ENCODE data around the gene ZNF654. TPM values are rescaled to one million over a fixed set of nuclear protein-coding genes. Genes with fewer than 3 reads are reported as not detected.
A peak's percentile ranks its signal among the peaks of the same experiment; 100 is the strongest.

ZNF654 gene
- total RNA-seq (2014; rRNA removed; shearing (Covaris generic)): 5.4 and 5.6 TPM in 2 replicates
- 13.3 and 18.5 TPM in 2 replicates for total RNA-seq (2022)
- percentile 86 among the genes with signal in this experiment for Bru-seq, nascent RNA
- percentile 61 among the genes with signal in this experiment for BruChase-seq, experiment 1, labeled RNA remaining after a 6-hour chase
- percentile 70 among the genes with signal in this experiment for BruChase-seq, experiment 2, labeled RNA remaining after a 2-hour chase
- long read RNA-seq, full-length matches to known transcripts: 10 of 71 reads
- long read RNA-seq, partial matches to known transcripts: 4 of 71 reads
- long read RNA-seq, other reads (novel, unspliced or antisense): 57 of 71 reads

- no TSS peak for BruUV-seq (replicated peaks)
- Histone ChIP-seq H3K9me2 (ENCODE audit: insufficient read depth, low read length) (no peaks in the 10 kb centered on the region), H4K20me1 (ENCODE audit: insufficient read depth, low read length) (peaks cover 14% of the 10 kb centered on the region; the same call in 1 of the 2 replicates), H3K27ac (ENCODE audit: low read depth, low read length, poor library complexity, severe bottlenecking) (peak within 1 kb of the TSS; percentile 68), H3K4me2 (ENCODE audit: low read length) (peak within 1 kb of the TSS; percentile 91), H3K79me2 (ENCODE audit: insufficient read depth, low read depth, low read length) (peaks cover 82% of the 10 kb centered on the region), H3K9me3 (ENCODE audit: low read length) (no peaks in the 10 kb centered on the region), H3K4me1 (ENCODE audit: insufficient read depth, low read length, poor library complexity, severe bottlenecking) (peaks cover 29% of the 10 kb centered on the region), H3K36me3 (ENCODE audit: insufficient read depth, low read length) (peaks cover 40% of the 10 kb centered on the region), H2AFZ (ENCODE audit: low read length) (peak within 1 kb of the TSS; percentile 72), H3K4me3 (ENCODE audit: low read depth, low read length, poor library complexity, severe bottlenecking) (peak within 1 kb of the TSS; percentile 84)
- intact Hi-C loops (cut with micrococcal nuclease; ENCODE audit: unreplicated experiment): loop anchor here (1.0 to 5.0 kb wide), 2 partner anchors 54 to 92 kb away; no protein-coding TSS in a partner anchor
- POLR2A ChIA-PET: interaction anchor here (0.6 to 2.1 kb wide), 16 partner anchors 10 to 375 kb away, joined by 3 to 20 read pairs (median 4); partner anchors contain the start of gene C3orf38
- DNase-seq (ENCODE audit: low spot score): peak; percentile 98
- CTCF ChIA-PET (ENCODE audit: unreplicated experiment): interaction anchor here (0.5 to 0.7 kb wide), 2 partner anchors 27 to 64 kb away, joined by 3 to 6 read pairs; no protein-coding TSS in a partner anchor
- TF ChIP-seq CTCF (conservative IDR thresholded peaks at IDR 0.05; ENCODE audit: low read length): no peak
- no peak for TF ChIP-seq EZH2phosphoT487 (IDR thresholded peaks at IDR 0.05; ENCODE audit: borderline replicate concordance, low read depth, low read length)
These were observed at the start of gene ZNF654, which contains the start of gene CGGBP1 for GRCh38 chr3:88058581-88059379. Gene ZNF654 (plus strand): TSS chr3:88059255. CDS start chr3:88059320, 65 bp downstream. Gene CGGBP1 (minus strand): TSS chr3:88059005. CDS start chr3:88055976, 3,029 bp downstream.

- ChIA-PET POLR2A (interaction anchor here (0.9 to 1.2 kb wide), 2 partner anchors 102 to 224 kb away, joined by 3 read pairs; no protein-coding TSS in a partner anchor), CTCF (ENCODE audit: unreplicated experiment) (no interaction called here)
- Histone ChIP-seq H3K27ac (ENCODE audit: low read depth, low read length, poor library complexity, severe bottlenecking) (no peak overlapping the region), H2AFZ (ENCODE audit: low read length) (no peak overlapping the region), H3K36me3 (ENCODE audit: insufficient read depth, low read length) (no peaks in the 10 kb centered on the region), H3K4me2 (ENCODE audit: low read length) (no peak overlapping the region), H3K4me1 (ENCODE audit: insufficient read depth, low read length, poor library complexity, severe bottlenecking) (no peaks in the 10 kb centered on the region), H4K20me1 (ENCODE audit: insufficient read depth, low read length) (no peaks in the 10 kb centered on the region), H3K79me2 (ENCODE audit: insufficient read depth, low read depth, low read length) (no peaks in the 10 kb centered on the region), H3K4me3 (ENCODE audit: low read depth, low read length, poor library complexity, severe bottlenecking) (no peak overlapping the region), H3K9me2 (ENCODE audit: insufficient read depth, low read length) (no peaks in the 10 kb centered on the region), H3K9me3 (ENCODE audit: low read length) (no peaks in the 10 kb centered on the region)
- intact Hi-C loops (cut with micrococcal nuclease; ENCODE audit: unreplicated experiment): no loop called here
- no peak for DNase-seq (ENCODE audit: low spot score)
- TF ChIP-seq EZH2phosphoT487 (IDR thresholded peaks at IDR 0.05; ENCODE audit: borderline replicate concordance, low read depth, low read length) (no peak), CTCF (conservative IDR thresholded peaks at IDR 0.05; ENCODE audit: low read length) (no peak)
- no TSS peak for BruUV-seq (replicated peaks)
These were observed 48.2 kb upstream of the ZNF654 start for GRCh38 chr3:88010810-88011209.

All from OCI-LY7 (cell line).